GM20431 (cell line): ENCODE measurements around the gene RPUSD1.
"Not testable (repeated sequence)": the region's sequence is repeated elsewhere in the genome, so short reads cannot be mapped to it uniquely, and the experiment has no call there.

Source experiments
- in situ Hi-C: fragments of 300-500 bp; cut with MseI, MboI; formaldehyde crosslinking; loops from one replicate; pipeline ENCODE4 v1.15.0; 2020; ENCODE audit warnings: low sequenced_read_pairs; ENCODE audit not compliant: unreplicated experiment

The RPUSD1 gene

GRCh38 chr16:785563-786535 is 2.3 kb downstream of the RPUSD1 start:
- in situ Hi-C loops, result loop anchor here (10.0 kb wide), 1 partner anchor 71 kb away; the partner anchor contains the start of gene METRN

GRCh38 chr16:784431-784830 is 3.8 kb downstream of the RPUSD1 start:
- in situ Hi-C loops, result loop anchor here (10.0 kb wide), 1 partner anchor 70 kb away; the partner anchor contains the start of gene METRN

- in situ Hi-C loops, result loop anchor here (10.0 kb wide), 1 partner anchor 69 kb away; the partner anchor contains the start of gene METRN
Observed at GRCh38 chr16:783404-784161, 4.6 kb downstream of the RPUSD1 start.

- in situ Hi-C loops, result loop anchor here (10.0 kb wide), 1 partner anchor 68 kb away; the partner anchor contains the start of gene METRN
Observed at GRCh38 chr16:782766-783403, 5.3 kb downstream of the RPUSD1 start.

GRCh38 chr16:782258-782657 is 5.9 kb downstream of the RPUSD1 start:
- in situ Hi-C loops, result loop anchor here (10.0 kb wide), 1 partner anchor 67 kb away; the partner anchor contains the start of gene METRN

- in situ Hi-C loops, result loop anchor here (10.0 kb wide), 1 partner anchor 67 kb away; the partner anchor contains the start of gene METRN
Observed at GRCh38 chr16:781346-782010, 6.7 kb downstream of the RPUSD1 start.

- in situ Hi-C loops, result loop anchor here (10.0 kb wide), 1 partner anchor 65 kb away; the partner anchor contains the start of gene METRN
Observed at GRCh38 chr16:780296-780695, 7.9 kb downstream of the RPUSD1 start.

- in situ Hi-C loops, result no loop called here
Observed at GRCh38 chr16:779561-779960, 8.6 kb downstream of the RPUSD1 start.

- in situ Hi-C loops, result no loop called here
Observed at GRCh38 chr16:778909-779527, 9.2 kb downstream of the RPUSD1 start.

GRCh38 chr16:778447-778846 is 9.7 kb downstream of the RPUSD1 start:
- in situ Hi-C loops, result no loop called here

GRCh38 chr16:777826-778225 is 10.4 kb downstream of the RPUSD1 start:
- in situ Hi-C loops, result no loop called here

GRCh38 chr16:776824-777223 is 11.4 kb downstream of the RPUSD1 start:
- in situ Hi-C loops, result no loop called here

- in situ Hi-C loops, result not testable (repeated sequence)
Observed at GRCh38 chr16:776298-776697, 11.9 kb downstream of the RPUSD1 start.

- in situ Hi-C loops, result no loop called here
Observed at GRCh38 chr16:775236-775796, 12.9 kb downstream of the RPUSD1 start.

- in situ Hi-C loops, result no loop called here
Observed at GRCh38 chr16:774086-775001, 13.8 kb downstream of the RPUSD1 start.

GRCh38 chr16:772959-773358 is 15.2 kb downstream of the RPUSD1 start:
- in situ Hi-C loops, result no loop called here

GRCh38 chr16:770411-770810 is 17.8 kb downstream of the RPUSD1 start:
- in situ Hi-C loops, result no loop called here

GRCh38 chr16:769934-770333 is 18.2 kb downstream of the RPUSD1 start:
- in situ Hi-C loops, result no loop called here
